Endothelial cell of umbilical vein (primary cell): ENCODE data around the gene MAP3K14.

Experiments
- EZH2 ChIP-seq: IDR thresholded peaks from 2 replicates; pipeline ENCODE4 v1.6.1; 2012; ENCODE audit warnings: borderline replicate concordance, low read depth, mild to moderate bottlenecking, moderate library complexity, low read length, inconsistent platforms; ENCODE audit not compliant: severe bottlenecking
- JUN ChIP-seq: IDR thresholded peaks from 2 replicates; pipeline ENCODE4 v1.6.1; 2011; ENCODE audit warnings: borderline replicate concordance, low read depth; ENCODE audit not compliant: insufficient read length, insufficient read depth
- POLR2A ChIP-seq: IDR thresholded peaks from 2 replicates; pipeline ENCODE4 v1.6.1; 2012; ENCODE audit warnings: low read depth, mild to moderate bottlenecking, control low read depth, low read length
- POLR2AphosphoS5 ChIP-seq: IDR thresholded peaks from 2 replicates; pipeline ENCODE4 v1.6.1; 2012; ENCODE audit warnings: low read depth, mild to moderate bottlenecking, control low read depth, low read length, moderate library complexity; ENCODE audit not compliant: insufficient read depth
- TF ChIP-seq, protein P1 (sequence below), 2 donors: IDR thresholded peaks; 1 replicate in 1 of 2; 2 replicates in 1 of 2; pipeline ENCODE4 v1.5.1; 2011; ENCODE audit warnings: low read length in 2 of 2, mild to moderate bottlenecking in 2 of 2, moderate library complexity in 2 of 2, control low read depth in 1 of 2, inconsistent platforms in 1 of 2, low read depth in 1 of 2; ENCODE audit not compliant: insufficient read depth in 1 of 2; ENCODE audit errors: extremely low read depth in 1 of 2
- TF ChIP-seq, protein P2 (sequence below): IDR thresholded peaks from 2 replicates; pipeline ENCODE4 v1.6.1; 2011; ENCODE audit not compliant: insufficient read depth, insufficient read length

DNA sequence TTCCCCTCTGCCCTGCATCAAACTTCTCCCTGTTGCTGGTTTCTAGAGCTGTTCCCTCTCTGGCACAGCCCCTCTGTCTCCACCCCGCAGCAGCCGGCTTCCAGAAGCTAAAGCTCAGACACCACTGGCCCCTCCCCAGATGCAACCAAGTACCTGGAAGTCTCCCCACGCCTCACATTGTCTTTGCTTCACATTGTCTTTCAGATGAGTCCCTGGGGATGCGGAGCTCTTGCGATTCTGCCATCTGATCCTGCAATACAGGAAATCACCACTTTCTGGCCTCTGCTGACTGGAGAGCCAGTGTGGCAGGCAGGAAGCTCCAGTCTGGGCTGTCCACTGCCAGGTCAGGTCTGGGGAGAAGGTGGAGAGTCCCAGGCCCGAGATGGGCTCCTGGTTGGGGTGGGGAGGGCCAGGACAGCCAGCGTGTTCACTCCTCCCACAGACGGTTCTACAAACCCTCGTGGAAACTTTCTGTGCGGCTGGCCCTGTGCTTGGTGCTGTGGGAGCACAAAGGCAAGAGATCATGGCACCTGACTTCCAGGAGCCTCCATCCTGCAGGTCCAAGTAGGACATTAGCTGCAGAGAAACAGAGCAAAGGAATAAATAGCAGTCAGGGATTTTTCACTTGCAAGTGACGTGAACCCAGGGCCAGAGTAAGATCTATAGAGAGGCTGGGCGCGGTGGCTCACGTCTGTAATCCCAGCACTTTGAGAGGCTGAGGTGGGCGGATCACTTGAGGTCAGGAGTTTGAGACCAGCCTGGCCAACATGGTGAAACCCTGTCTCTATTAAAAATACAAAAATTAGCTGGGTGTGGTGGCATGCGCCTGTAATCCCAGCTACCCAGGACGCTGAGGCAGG, 47.9 kb upstream of the MAP3K14 start:
- TF ChIP-seq POLR2A (no peak), POLR2AphosphoS5 (no peak), EZH2 (no peak), JUN (no peak)
- TF ChIP-seq, protein P1, sequence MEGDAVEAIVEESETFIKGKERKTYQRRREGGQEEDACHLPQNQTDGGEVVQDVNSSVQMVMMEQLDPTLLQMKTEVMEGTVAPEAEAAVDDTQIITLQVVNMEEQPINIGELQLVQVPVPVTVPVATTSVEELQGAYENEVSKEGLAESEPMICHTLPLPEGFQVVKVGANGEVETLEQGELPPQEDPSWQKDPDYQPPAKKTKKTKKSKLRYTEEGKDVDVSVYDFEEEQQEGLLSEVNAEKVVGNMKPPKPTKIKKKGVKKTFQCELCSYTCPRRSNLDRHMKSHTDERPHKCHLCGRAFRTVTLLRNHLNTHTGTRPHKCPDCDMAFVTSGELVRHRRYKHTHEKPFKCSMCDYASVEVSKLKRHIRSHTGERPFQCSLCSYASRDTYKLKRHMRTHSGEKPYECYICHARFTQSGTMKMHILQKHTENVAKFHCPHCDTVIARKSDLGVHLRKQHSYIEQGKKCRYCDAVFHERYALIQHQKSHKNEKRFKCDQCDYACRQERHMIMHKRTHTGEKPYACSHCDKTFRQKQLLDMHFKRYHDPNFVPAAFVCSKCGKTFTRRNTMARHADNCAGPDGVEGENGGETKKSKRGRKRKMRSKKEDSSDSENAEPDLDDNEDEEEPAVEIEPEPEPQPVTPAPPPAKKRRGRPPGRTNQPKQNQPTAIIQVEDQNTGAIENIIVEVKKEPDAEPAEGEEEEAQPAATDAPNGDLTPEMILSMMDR (IDR thresholded peaks at IDR 0.05; ENCODE audit: extremely low read depth in 1 of 2, insufficient read depth in 1 of 2, low read depth in 1 of 2, low read length in 2 of 2) = no peak
- TF ChIP-seq, protein P2, sequence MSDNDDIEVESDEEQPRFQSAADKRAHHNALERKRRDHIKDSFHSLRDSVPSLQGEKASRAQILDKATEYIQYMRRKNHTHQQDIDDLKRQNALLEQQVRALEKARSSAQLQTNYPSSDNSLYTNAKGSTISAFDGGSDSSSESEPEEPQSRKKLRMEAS = no peak
